Middle frontal gyrus (tissue), 1 donor: Measurements from ENCODE around the gene MSH6.
"Not testable (repeated sequence)": the region's sequence is repeated elsewhere in the genome, so short reads cannot be mapped to it uniquely, and the experiment has no call there.

ENCODE experiments used
- DNase-seq: peaks from one replicate; pipeline ENCODE4 v3.0.0-alpha.2; 2015; ENCODE audit warnings: low spot score; ENCODE audit errors: extremely low spot score

Gene MSH6

DNA sequence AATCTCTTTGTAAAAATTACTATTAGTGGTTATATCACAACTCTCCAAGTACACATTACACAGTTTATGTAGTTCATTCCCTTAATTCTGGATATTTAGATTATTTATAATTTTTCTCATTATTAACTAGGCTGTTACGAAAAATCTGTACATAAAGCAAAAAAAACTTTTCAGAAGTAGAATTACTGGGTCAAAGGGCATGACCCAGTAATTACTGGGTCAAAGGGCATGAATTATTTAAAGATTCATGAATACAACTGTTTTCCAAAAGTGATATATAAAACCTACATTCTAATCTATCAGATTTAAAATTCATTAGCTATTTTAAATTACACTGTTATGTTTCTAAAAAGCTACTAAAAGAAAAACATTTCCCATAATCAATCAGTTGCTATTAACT is 55.3 kb downstream of the MSH6 start:
- DNase-seq = no peak

- DNase-seq = no peak
Measured at GRCh38 chr2:47838686-47839085, 55.7 kb downstream of the MSH6 start.

DNA sequence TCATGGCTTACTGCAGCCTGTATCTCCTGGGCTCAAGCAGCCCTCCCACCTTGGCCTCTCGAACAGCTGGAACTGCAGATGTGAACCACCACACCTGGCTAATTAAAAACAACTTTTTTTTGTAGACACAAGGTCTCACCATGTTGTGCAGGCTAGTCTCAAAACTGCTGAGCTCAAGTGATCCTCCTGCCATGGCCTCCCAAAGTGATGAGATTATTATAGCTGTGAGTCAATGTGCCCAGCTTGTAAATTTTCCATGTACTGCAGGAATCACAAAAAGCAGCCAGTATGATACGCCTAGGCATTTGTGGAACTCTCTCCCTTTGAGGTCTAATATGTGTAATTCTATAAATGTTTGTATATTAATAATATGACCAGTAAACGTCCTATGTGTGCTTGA is 59.9 kb downstream of the MSH6 start:
- no peak for DNase-seq

DNA sequence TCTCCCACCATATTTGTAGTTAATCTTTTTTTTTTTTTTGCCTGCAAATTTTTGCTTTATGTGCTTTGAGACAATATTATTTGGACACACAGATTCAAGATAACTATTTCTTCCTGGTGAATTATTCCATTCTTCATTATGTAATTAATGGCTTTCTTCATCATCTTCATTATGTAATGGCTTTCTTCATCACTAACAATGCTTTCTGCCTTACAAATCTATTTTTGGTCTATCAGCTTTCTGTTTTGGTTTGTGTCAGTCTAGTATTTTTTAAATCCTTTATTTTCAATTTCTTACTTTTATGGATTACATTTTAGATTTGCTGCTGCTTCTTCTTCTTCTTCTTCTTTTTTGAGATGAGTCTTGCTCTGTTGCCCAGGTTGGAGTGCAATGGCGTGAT is 60.5 kb downstream of the MSH6 start:
- no peak for DNase-seq

- DNase-seq = no peak
Measured at GRCh38 chr2:47844162-47844561, 61.2 kb downstream of the MSH6 start.

DNA sequence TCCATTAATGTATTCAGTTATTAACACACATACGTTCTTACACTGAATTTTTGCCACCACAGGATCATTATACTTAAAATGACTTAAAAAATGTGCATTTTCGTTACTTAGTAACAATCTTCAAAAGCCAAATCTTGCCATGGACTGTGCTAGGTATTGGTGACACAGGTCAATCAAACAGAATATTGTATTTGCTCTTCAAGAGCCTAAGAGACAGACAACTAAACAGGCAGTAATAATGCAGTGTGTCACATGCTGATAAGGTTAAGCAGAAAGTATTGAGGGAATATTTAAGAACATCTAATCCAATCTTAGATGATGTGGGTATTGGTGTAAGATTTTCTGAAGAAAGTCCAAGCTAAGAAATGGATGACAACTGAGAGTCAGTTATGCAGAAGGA is 66.4 kb downstream of the MSH6 start:
- DNase-seq = no peak

- DNase-seq = no peak
Measured at GRCh38 chr2:47850198-47850597, 67.3 kb downstream of the MSH6 start.

DNA sequence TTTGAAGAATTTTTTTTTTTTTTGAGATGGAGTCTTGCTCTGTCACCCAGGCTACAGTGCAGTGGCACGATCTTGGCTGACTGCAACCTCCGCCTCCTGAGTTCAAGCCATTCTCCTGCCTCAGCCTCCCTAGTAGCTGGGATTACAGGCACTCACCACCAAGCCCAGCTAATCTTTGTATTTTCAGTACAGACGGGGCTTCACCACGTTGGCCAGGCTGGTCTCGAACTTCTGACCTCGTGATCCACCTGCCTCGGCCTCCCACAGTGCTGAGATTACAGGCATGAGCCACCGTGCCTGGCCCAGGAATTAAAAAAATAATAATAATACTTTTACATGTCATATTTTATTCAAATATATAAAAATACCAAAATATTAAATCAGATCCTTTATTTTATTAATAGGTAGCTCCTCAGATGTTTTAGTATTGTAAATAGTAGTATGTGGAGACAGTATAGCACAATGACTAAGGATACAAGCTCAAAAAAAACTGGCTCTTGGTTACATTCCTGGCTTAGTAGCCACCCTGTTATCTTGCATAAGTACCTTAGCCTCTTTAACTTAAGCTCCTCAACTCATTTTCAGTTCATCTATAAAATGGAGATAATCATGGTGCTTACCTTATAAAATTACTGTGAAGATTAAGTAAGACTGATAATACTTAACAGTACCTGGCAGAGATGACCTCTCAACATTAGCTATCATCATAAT is 70.3 kb downstream of the MSH6 start:
- DNase-seq = not testable (repeated sequence)
